HCT116 (cell line): ENCODE data around the gene TLL2. TPM values are rescaled to one million over a fixed set of nuclear protein-coding genes. Genes with fewer than 3 reads are reported as not detected.
"Not testable (repeated sequence)": the region's sequence is repeated elsewhere in the genome, so short reads cannot be mapped to it uniquely, and the experiment has no call there.

Experiments used
- ATAC-seq: fragments of 200-7000 bp; cut with Tn5 transposase; 2 replicates; pipeline ENCODE4 v1.9.1; 2020; ENCODE audit warnings: mild to moderate bottlenecking, moderate library complexity
- BruUV-seq: library from RNA; stranded (reverse); fragments of 400-500 nt; replicated peaks from 2 replicates; lab custom pipeline; 2021; lab: Mats Ljungman, UMichigan
- CTCF ChIA-PET: fragments of 300-600 bp; sonication (Branson Sonifier 250); formaldehyde crosslinking; loops from one replicate; lab custom pipeline; 2021; ENCODE audit warnings: antibody characterized with exemption; lab: Charles Lee
- POLR2A ChIA-PET: fragments of 300-600, 350-600 bp; sonication (Branson Sonifier 250); formaldehyde crosslinking; loops from one replicate; lab custom pipeline; 2021; ENCODE audit warnings: antibody characterized with exemption; lab: Charles Lee
- RAD21 ChIA-PET, 2 experiments: fragments of 300-600 bp; sonication (Branson Sonifier 250); formaldehyde crosslinking; loops; one replicate each; lab custom pipeline; 2023; ENCODE audit warnings: low total read pairs in 2 of 2; ENCODE audit not compliant: uncharacterized antibody in 2 of 2, unreplicated experiment in 2 of 2, low non-redundant PET in 1 of 2; lab: Charles Lee
- DNase-seq: peaks from one replicate; pipeline ENCODE4 v3.0.0-alpha.2; 2010; ENCODE audit warnings: low read depth, low spot score
- H2AFZ ChIP-seq: fragments of 200-600 bp; shearing (Covaris generic), sonication (generic); 2 replicates; pipeline ENCODE4 v1.6.1; 2017; ENCODE audit warnings: low read depth, mixed run types, mixed read lengths, antibody characterized with exemption, low read length; ENCODE audit not compliant: poor library complexity, severe bottlenecking
- H3K27ac ChIP-seq: 2 replicates; pipeline ENCODE4 v1.5.1; 2012; ENCODE audit warnings: low read depth, low read length
- H3K27me3 ChIP-seq: fragments of 200-600 bp; sonication (generic); 2 replicates; pipeline ENCODE4 v1.6.1; 2016; ENCODE audit warnings: mixed run types, low read length, mixed read lengths; ENCODE audit not compliant: insufficient read depth
- H3K36me3 ChIP-seq, 2 experiments: fragments of 200-500 bp in 1 of 2; fragments of 200-600 bp in 1 of 2; sonication (Bioruptor generic) in 1 of 2; sonication (generic) in 1 of 2; 2 replicates each; pipeline versions ENCODE4 v1.5.1 to v1.6.1; 2014 to 2016; ENCODE audit warnings: low read length in 2 of 2, inconsistent platforms in 1 of 2, mixed read lengths in 1 of 2, mixed run types in 1 of 2; ENCODE audit not compliant: insufficient read depth in 2 of 2, control insufficient read depth in 1 of 2
- H3K4me1 ChIP-seq, 2 experiments: fragments of 200-600 bp in 1 of 2; sonication (generic) in 1 of 2; 2 replicates each; pipeline versions ENCODE4 v1.5.1 to v1.6.1; 2012 to 2017; ENCODE audit warnings: low read length in 2 of 2, inconsistent platforms in 1 of 2, mild to moderate bottlenecking in 1 of 2, mixed read lengths in 1 of 2, mixed run types in 1 of 2, moderate library complexity in 1 of 2; ENCODE audit not compliant: insufficient read depth in 2 of 2, control insufficient read depth in 1 of 2
- H3K4me2 ChIP-seq: fragments of 200-600 bp; sonication (generic); 2 replicates; pipeline ENCODE4 v1.6.1; 2017; ENCODE audit warnings: mixed run types, low read length, mixed read lengths
- H3K4me3 ChIP-seq, 2 experiments: fragments of 200-600 bp in 1 of 2; sonication (generic) in 1 of 2; replicated peaks in 1 of 2; 2 replicates each; pipeline ENCODE4 v1.5.1; 2011 to 2016; ENCODE audit warnings: low read length in 2 of 2, control low read depth in 1 of 2, low read depth in 1 of 2, mild to moderate bottlenecking in 1 of 2, mixed read lengths in 1 of 2, mixed run types in 1 of 2
- H3K79me2 ChIP-seq: fragments of 200-600 bp; sonication (generic); 2 replicates; pipeline ENCODE4 v1.6.1; 2017; ENCODE audit warnings: mild to moderate bottlenecking, mixed run types, low read length, moderate library complexity, mixed read lengths; ENCODE audit not compliant: insufficient read depth
- H3K9ac ChIP-seq: fragments of 200-600 bp; sonication (generic); 2 replicates; pipeline ENCODE4 v1.6.1; 2016; ENCODE audit warnings: low read length, mixed read lengths
- H3K9me2 ChIP-seq: fragments of 200-600 bp; sonication (generic), shearing (Covaris generic); 2 replicates; pipeline ENCODE4 v1.6.1; 2017; ENCODE audit warnings: mixed run types, mild to moderate bottlenecking, moderate library complexity; ENCODE audit not compliant: insufficient read depth
- H3K9me3 ChIP-seq, 2 experiments: fragments of 200-500 bp in 1 of 2; fragments of 200-600 bp in 1 of 2; sonication (Bioruptor generic) in 1 of 2; sonication (generic) in 1 of 2; 2 replicates each; pipeline ENCODE4 v1.6.1; 2014 to 2017; ENCODE audit warnings: low read length in 2 of 2, mixed read lengths in 2 of 2, inconsistent platforms in 1 of 2, low read depth in 1 of 2, mild to moderate bottlenecking in 1 of 2, mixed run types in 1 of 2, moderate library complexity in 1 of 2; ENCODE audit not compliant: control insufficient read depth in 1 of 2, insufficient read depth in 1 of 2
- H4K20me1 ChIP-seq: fragments of 200-600 bp; sonication (generic), shearing (Covaris generic); 2 replicates; pipeline ENCODE4 v1.6.1; 2017; ENCODE audit warnings: mixed run types, mild to moderate bottlenecking, moderate library complexity; ENCODE audit not compliant: insufficient read depth
- CEBPB ChIP-seq: IDR thresholded peaks from 2 replicates; pipeline ENCODE4 v1.6.1; 2012; ENCODE audit warnings: low read depth
- EGR1 ChIP-seq: IDR thresholded peaks from 2 replicates; pipeline ENCODE4 v1.6.1; 2012; ENCODE audit warnings: low read depth
- ELF1 ChIP-seq: IDR thresholded peaks from 2 replicates; pipeline ENCODE4 v1.6.1; 2012; ENCODE audit warnings: low read depth, borderline replicate concordance
- EZH2 ChIP-seq: fragments of 200-600 bp; sonication (generic); IDR thresholded peaks from 2 replicates; pipeline ENCODE4 v1.6.1; 2017; ENCODE audit warnings: antibody characterized with exemption, mixed run types
- EZH2phosphoT487 ChIP-seq: fragments of 200-600 bp; IDR thresholded peaks from 2 replicates; pipeline ENCODE4 v1.6.1; 2018; ENCODE audit warnings: antibody characterized with exemption, borderline replicate concordance
- JUND ChIP-seq: IDR thresholded peaks from 2 replicates; pipeline ENCODE4 v1.6.1; 2012
- POLR2A ChIP-seq: IDR thresholded peaks from 2 replicates; pipeline ENCODE4 v1.7.0; 2011; ENCODE audit warnings: borderline replicate concordance; ENCODE audit not compliant: insufficient read depth, insufficient read length; ENCODE audit errors: extremely low read depth
- POLR2AphosphoS5 ChIP-seq: IDR thresholded peaks from 2 replicates; pipeline ENCODE4 v1.6.1; 2011; ENCODE audit warnings: mild to moderate bottlenecking, low read depth, low read length, moderate library complexity
- RAD21 ChIP-seq: IDR thresholded peaks from 2 replicates; pipeline ENCODE4 v1.6.1; 2012; ENCODE audit warnings: low read depth, mild to moderate bottlenecking
- SP1 ChIP-seq: IDR thresholded peaks from 2 replicates; pipeline ENCODE4 v1.6.1; 2012; ENCODE audit warnings: low read depth
- SRF ChIP-seq: IDR thresholded peaks from 2 replicates; pipeline ENCODE4 v1.6.1; 2012; ENCODE audit warnings: low read depth
- YY1 ChIP-seq: IDR thresholded peaks from 2 replicates; pipeline ENCODE4 v1.6.1; 2011; ENCODE audit warnings: low read length, low read depth, moderate library complexity, mild to moderate bottlenecking; ENCODE audit not compliant: insufficient replicate concordance; ENCODE audit errors: extremely low read depth
- ZFX ChIP-seq: fragments of 450-650 bp; IDR thresholded peaks from 2 replicates; pipeline ENCODE4 v1.6.1; 2017
- intact Hi-C: fragments of 100-400 bp; cut with micrococcal nuclease; formaldehyde crosslinking; loops from 2 replicates; pipeline ENCODE4 v1.10.0; 2022
- total RNA-seq: library from RNA; stranded (reverse); gene quantifications from one replicate; pipeline ENCODE4 v1.2.1, GENCODE V29; 2021; ENCODE audit not compliant: unreplicated experiment
- TF ChIP-seq, protein P1 (sequence below): IDR thresholded peaks from 2 replicates; pipeline ENCODE4 v1.6.1; 2012
- TF ChIP-seq, protein P2 (sequence below): IDR thresholded peaks from 2 replicates; pipeline ENCODE4 v1.6.1; 2012
- TF ChIP-seq, protein P3 (sequence below), 3 experiments: fragments of 200-600 bp in 1 of 3; sonication (generic) in 1 of 3; IDR thresholded peaks in 2 of 3; conservative IDR thresholded peaks in 1 of 3; 2 replicates each; pipeline ENCODE4 v1.5.1; 2012 to 2017; ENCODE audit warnings: low read depth in 2 of 3, low read length in 2 of 3, antibody characterized with exemption in 1 of 3, borderline replicate concordance in 1 of 3, control low read depth in 1 of 3, mild to moderate bottlenecking in 1 of 3, mixed read lengths in 1 of 3, mixed run types in 1 of 3, moderate library complexity in 1 of 3; ENCODE audit not compliant: insufficient read depth in 1 of 3

Gene TLL2
- total RNA-seq, 1 experiment from 2014 or later = 1.3 TPM

- POLR2A ChIA-PET = no interaction called here
- H2AFZ ChIP-seq = no peak overlapping the region
Observed at GRCh38 chr10:96548589-96548988, 34.9 kb upstream of the TLL2 start.

DNA sequence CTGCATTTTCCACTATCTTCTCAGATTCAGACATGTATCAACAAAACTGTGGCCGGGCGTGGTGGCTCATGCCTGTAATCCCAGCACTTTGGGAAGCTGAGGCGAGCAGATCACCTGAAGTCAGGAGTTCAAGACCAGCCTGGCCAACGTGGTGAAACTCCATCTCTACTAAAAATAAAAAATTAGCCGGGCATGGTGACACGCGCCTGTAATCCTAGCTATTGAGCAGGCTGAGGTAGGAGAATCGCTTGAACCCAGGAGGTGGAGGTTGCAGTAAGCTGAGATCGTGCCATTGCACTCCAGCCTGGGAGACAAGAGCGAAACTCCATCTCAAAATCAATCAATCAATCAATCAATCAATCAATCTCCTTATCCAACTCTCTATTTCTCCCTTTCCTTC is 31.8 kb upstream of the TLL2 start:
- H3K4me2 ChIP-seq, H3K9me3 ChIP-seq, intact Hi-C loops, H3K4me1 ChIP-seq, BruUV-seq, RAD21 ChIA-PET, ATAC-seq, H3K27ac ChIP-seq, H3K4me3 ChIP-seq, H3K27me3 ChIP-seq, H2AFZ ChIP-seq, H3K9ac ChIP-seq, POLR2A ChIA-PET, H3K9me2 ChIP-seq, H4K20me1 ChIP-seq, DNase-seq: not testable (repeated sequence)
- Histone ChIP-seq H3K79me2 (peaks cover 35% of the 10 kb centered on the region), H3K36me3 (peaks cover 21 to 28% of the 10 kb centered on the region in 2 experiments)
- CTCF ChIA-PET = interaction anchor here (1.4 kb wide), 1 partner anchor 175 kb away, joined by 4 read pairs; no protein-coding TSS in a partner anchor

More at GRCh38 chr10:96548589-96548988, 34.9 kb upstream of the TLL2 start:
- Histone ChIP-seq H3K36me3 (peaks cover 14 to 28% of the 10 kb centered on the region in 2 experiments), H3K4me2 (no peak overlapping the region), H3K27ac (no peak overlapping the region), H3K4me1 (no peaks in the 10 kb centered on the region), H3K9ac (no peak overlapping the region), H3K27me3 (no peaks in the 10 kb centered on the region), H3K9me2 (no peaks in the 10 kb centered on the region), H3K4me3 (no peak overlapping the region), H3K9me3 (no peaks in the 10 kb centered on the region), H3K79me2 (peaks cover 37% of the 10 kb centered on the region), H4K20me1 (peaks cover 6% of the 10 kb centered on the region)
- TF ChIP-seq SP1 = no peak
- no peak for TF ChIP-seq SRF
- TF ChIP-seq EZH2phosphoT487 = no peak
- TF ChIP-seq EGR1 = no peak
- TF ChIP-seq JUND = no peak
- TF ChIP-seq, protein P1, sequence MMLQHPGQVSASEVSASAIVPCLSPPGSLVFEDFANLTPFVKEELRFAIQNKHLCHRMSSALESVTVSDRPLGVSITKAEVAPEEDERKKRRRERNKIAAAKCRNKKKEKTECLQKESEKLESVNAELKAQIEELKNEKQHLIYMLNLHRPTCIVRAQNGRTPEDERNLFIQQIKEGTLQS = no peak
- no peak for TF ChIP-seq ZFX
- TF ChIP-seq YY1 = no peak
- TF ChIP-seq, protein P2, sequence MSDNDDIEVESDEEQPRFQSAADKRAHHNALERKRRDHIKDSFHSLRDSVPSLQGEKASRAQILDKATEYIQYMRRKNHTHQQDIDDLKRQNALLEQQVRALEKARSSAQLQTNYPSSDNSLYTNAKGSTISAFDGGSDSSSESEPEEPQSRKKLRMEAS = no peak
- no peak for TF ChIP-seq ELF1
- TF ChIP-seq RAD21 = no peak
- TF ChIP-seq, protein P3, sequence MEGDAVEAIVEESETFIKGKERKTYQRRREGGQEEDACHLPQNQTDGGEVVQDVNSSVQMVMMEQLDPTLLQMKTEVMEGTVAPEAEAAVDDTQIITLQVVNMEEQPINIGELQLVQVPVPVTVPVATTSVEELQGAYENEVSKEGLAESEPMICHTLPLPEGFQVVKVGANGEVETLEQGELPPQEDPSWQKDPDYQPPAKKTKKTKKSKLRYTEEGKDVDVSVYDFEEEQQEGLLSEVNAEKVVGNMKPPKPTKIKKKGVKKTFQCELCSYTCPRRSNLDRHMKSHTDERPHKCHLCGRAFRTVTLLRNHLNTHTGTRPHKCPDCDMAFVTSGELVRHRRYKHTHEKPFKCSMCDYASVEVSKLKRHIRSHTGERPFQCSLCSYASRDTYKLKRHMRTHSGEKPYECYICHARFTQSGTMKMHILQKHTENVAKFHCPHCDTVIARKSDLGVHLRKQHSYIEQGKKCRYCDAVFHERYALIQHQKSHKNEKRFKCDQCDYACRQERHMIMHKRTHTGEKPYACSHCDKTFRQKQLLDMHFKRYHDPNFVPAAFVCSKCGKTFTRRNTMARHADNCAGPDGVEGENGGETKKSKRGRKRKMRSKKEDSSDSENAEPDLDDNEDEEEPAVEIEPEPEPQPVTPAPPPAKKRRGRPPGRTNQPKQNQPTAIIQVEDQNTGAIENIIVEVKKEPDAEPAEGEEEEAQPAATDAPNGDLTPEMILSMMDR (IDR thresholded peaks at IDR 0.05 in 2 of 3, conservative IDR thresholded peaks at IDR 0.05 in 1 of 3; ENCODE audit: borderline replicate concordance in 1 of 3, insufficient read depth in 1 of 3, low read depth in 2 of 3, low read length in 2 of 3) = no peak
- TF ChIP-seq EZH2 = no peak
- TF ChIP-seq POLR2A = no peak
- no peak for TF ChIP-seq CEBPB
- no peak for TF ChIP-seq POLR2AphosphoS5
- ATAC-seq (no peak), DNase-seq (no peak)
- ChIA-PET CTCF (no interaction called here), RAD21 (no interaction called here)
- intact Hi-C loops = no loop called here
- no TSS peak for BruUV-seq
